ENCODE data around the gene CMC1.

CMC1 gene

DNA sequence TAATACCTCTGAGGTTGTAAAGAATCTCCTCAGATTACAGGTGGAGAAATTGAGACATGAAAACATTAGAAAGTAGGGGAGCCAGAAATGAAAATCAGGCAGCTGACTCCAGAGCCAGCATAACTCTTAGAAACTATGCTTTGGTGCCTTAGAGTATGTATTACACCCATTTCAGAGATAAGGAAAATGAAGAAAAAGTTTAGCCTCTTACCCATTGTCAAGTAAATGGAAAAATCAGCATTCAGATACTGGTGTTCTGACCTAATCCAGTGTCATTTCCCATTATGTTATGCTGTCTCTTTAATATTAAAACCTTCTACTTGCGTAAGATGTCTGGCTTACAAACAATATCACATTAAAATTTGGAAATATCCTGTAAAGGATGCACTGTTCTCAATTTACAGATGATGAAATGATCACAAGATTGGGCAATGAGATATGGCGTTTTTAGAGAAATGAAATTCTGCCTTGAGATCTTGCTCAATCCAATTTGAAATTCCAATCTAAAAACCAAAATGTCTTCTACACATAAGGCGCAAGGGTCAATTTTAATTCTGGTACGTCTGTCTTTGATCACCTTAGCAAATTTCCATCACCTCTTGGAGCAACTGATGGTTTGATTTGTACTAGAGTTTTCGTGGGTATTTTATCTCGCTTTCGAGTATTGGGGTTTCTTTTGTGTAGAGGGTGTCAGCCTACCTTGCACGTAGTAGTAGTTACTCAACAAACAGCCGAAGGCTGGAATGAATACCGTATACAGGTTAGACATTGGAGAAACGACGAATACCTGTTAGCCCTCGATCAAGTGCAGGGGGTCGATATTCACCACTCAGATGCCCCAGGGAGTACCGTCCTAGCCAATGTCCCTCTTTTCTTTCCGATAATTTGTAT is 106.2 kb downstream of the CMC1 start:
- Histone ChIP-seq H4K20me1 (ENCODE audit: insufficient read depth, low read length) (0 out of 2 replicates have a peak, but pooled peaks cover under 1% of the 10 kb centered on the region), H3K36me3 (replicated peaks; ENCODE audit: low read depth, low read length) (peaks cover 22% of the 10 kb centered on the region), H3K27me3 (ENCODE audit: low read depth, low read length) (no peaks in the 10 kb centered on the region), H3K9me3 (ENCODE audit: insufficient read depth, low read length) (peaks cover 5% of the 10 kb centered on the region; the same call in 1 of the 2 replicates), H2AFZ (ENCODE audit: low read depth, low read length) (peak overlapping the region; percentile 90), H3K27ac (ENCODE audit: low read length) (peak overlapping the region; percentile 82), H3K4me3 (ENCODE audit: low read length) (peak overlapping the region; percentile 89), H3K9ac (ENCODE audit: low read length) (peak overlapping the region; percentile 98), H3K4me1 (ENCODE audit: low read length) (peaks cover 21% of the 10 kb centered on the region), H3K79me2 (ENCODE audit: low read length) (peaks cover 55% of the 10 kb centered on the region), H3K4me2 (ENCODE audit: low read length) (peak overlapping the region; percentile 96)
- TF ChIP-seq, protein P1, sequence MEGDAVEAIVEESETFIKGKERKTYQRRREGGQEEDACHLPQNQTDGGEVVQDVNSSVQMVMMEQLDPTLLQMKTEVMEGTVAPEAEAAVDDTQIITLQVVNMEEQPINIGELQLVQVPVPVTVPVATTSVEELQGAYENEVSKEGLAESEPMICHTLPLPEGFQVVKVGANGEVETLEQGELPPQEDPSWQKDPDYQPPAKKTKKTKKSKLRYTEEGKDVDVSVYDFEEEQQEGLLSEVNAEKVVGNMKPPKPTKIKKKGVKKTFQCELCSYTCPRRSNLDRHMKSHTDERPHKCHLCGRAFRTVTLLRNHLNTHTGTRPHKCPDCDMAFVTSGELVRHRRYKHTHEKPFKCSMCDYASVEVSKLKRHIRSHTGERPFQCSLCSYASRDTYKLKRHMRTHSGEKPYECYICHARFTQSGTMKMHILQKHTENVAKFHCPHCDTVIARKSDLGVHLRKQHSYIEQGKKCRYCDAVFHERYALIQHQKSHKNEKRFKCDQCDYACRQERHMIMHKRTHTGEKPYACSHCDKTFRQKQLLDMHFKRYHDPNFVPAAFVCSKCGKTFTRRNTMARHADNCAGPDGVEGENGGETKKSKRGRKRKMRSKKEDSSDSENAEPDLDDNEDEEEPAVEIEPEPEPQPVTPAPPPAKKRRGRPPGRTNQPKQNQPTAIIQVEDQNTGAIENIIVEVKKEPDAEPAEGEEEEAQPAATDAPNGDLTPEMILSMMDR (IDR thresholded peaks at IDR 0.05; ENCODE audit: low read depth, low read length): no peak
- TF ChIP-seq EZH2phosphoT487 (IDR thresholded peaks at IDR 0.05; ENCODE audit: low read depth): no peak

DNA sequence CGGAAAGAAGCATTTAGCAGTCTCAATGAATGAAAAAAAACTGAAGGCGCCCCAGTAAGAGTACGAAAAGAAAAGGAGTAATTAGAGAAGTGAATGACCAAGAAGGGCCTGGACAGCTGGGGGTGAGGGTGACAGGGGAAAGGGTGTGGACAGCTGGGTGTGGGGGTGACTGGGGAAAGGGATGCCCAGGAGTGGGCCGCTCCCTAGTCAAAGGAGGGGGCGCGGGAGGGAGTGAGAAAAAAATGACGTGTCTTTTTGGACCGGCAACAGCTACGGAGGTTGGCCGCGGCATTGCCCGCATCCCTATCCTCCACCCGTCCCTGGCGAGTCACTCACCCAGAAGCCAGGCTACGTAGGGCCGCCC is 106.8 kb downstream of the CMC1 start:
- Histone ChIP-seq H3K79me2 (ENCODE audit: low read length) (peaks cover 52% of the 10 kb centered on the region), H3K4me2 (ENCODE audit: low read length) (peak overlapping the region; percentile 96), H3K27ac (ENCODE audit: low read length) (peak overlapping the region; percentile 82), H3K27me3 (ENCODE audit: low read depth, low read length) (no peaks in the 10 kb centered on the region), H3K4me3 (ENCODE audit: low read length) (peak overlapping the region; percentile 89), H3K9ac (ENCODE audit: low read length) (peak overlapping the region; percentile 98), H2AFZ (ENCODE audit: low read depth, low read length) (peak overlapping the region; percentile 90), H3K9me3 (ENCODE audit: insufficient read depth, low read length) (peaks cover 5% of the 10 kb centered on the region; the same call in 1 of the 2 replicates), H3K36me3 (replicated peaks; ENCODE audit: low read depth, low read length) (peaks cover 24% of the 10 kb centered on the region), H4K20me1 (ENCODE audit: insufficient read depth, low read length) (no peaks in the 10 kb centered on the region), H3K4me1 (ENCODE audit: low read length) (peaks cover 21% of the 10 kb centered on the region)
- TF ChIP-seq, protein P1 (IDR thresholded peaks at IDR 0.05; ENCODE audit: low read depth, low read length): no peak
- no peak for TF ChIP-seq EZH2phosphoT487 (IDR thresholded peaks at IDR 0.05; ENCODE audit: low read depth)

DNA sequence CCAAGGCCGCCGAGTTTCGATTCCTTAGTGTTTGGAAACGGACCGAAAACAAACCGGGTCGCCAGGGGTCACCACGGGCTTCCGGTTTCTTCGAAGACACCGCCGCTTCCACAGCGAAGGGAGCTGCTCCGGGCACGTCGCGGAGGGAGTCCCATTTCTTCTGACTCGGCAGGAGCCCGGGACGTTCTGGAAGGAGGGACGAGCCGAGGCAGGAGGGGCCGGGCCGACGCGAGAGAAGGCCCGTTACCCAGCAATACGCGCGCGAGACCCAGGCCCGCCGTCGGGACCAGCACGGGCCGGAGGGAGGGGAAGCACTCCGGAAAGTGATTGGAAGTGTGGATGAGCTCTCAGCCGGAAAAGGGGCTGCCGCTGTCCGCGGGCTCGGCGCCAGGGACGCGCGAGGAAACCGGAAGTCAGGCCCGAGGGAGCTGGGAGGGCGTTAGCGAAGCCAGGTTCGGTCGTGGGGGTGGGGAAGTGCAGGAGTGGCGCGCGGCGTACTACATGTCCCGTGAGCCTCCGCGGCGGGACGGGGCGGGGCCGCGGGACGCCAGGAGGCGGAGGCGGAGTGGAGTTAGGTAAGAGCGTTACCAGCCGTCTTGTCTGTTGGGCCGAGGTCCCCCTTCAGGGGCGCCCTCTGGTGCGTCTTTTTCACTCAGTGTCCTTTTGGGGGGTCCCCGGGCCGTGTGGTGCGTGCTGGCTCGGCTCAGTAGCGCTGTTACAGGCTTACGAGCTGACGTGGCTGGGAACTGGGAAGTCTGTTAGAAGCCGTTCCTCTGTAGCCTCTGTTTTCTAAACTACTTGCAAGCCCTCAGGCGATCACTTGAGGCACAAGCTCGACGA is 107.4 kb downstream of the CMC1 start, which contains the start of the genes AZI2 and ZCWPW2:
Gene AZI2 (minus strand): TSS at position 196 of the 840 bp plus-strand sequence. CDS start 8,207 bp downstream, outside the sequence.
Gene ZCWPW2 (plus strand): TSS at position 93 of the 840 bp plus-strand sequence. CDS start 64,348 bp downstream, outside the sequence.
- no peaks in the 10 kb centered on the region for H4K20me1 ChIP-seq (ENCODE audit: insufficient read depth, low read length)
- H3K79me2 ChIP-seq (ENCODE audit: low read length): peaks cover 49% of the 10 kb centered on the region
- peaks cover 30% of the 10 kb centered on the region for H3K36me3 ChIP-seq (replicated peaks; ENCODE audit: low read depth, low read length)
- H3K27ac ChIP-seq (ENCODE audit: low read length): peak within 1 kb of the TSS; percentile 82
- peak within 1 kb of the TSS; percentile 98 for H3K9ac ChIP-seq (ENCODE audit: low read length)
- no peaks in the 10 kb centered on the region for H3K27me3 ChIP-seq (ENCODE audit: low read depth, low read length)
- H3K4me2 ChIP-seq (ENCODE audit: low read length): peak within 1 kb of the TSS; percentile 96
- H3K4me1 ChIP-seq (ENCODE audit: low read length): peaks cover 21% of the 10 kb centered on the region
- peaks cover 11% of the 10 kb centered on the region; the same call in 1 of the 2 replicates for H3K9me3 ChIP-seq (ENCODE audit: insufficient read depth, low read length)
- no peak for TF ChIP-seq EZH2phosphoT487 (IDR thresholded peaks at IDR 0.05; ENCODE audit: low read depth)
- TF ChIP-seq, protein P1 (IDR thresholded peaks at IDR 0.05; ENCODE audit: low read depth, low read length): peak; percentile 37
- H3K4me3 ChIP-seq (ENCODE audit: low read length): peak within 1 kb of the TSS; percentile 89
- peak within 1 kb of the TSS; percentile 90 for H2AFZ ChIP-seq (ENCODE audit: low read depth, low read length)

Data from OCI-LY3 (cell line).